GM04504 (cell line): ENCODE measurements around the gene CDCA3.

Source experiments
- DNase-seq: peaks from one replicate; pipeline ENCODE4 v3.0.0-alpha.2; 2012; ENCODE audit warnings: low read depth

CDCA3 gene

DNA sequence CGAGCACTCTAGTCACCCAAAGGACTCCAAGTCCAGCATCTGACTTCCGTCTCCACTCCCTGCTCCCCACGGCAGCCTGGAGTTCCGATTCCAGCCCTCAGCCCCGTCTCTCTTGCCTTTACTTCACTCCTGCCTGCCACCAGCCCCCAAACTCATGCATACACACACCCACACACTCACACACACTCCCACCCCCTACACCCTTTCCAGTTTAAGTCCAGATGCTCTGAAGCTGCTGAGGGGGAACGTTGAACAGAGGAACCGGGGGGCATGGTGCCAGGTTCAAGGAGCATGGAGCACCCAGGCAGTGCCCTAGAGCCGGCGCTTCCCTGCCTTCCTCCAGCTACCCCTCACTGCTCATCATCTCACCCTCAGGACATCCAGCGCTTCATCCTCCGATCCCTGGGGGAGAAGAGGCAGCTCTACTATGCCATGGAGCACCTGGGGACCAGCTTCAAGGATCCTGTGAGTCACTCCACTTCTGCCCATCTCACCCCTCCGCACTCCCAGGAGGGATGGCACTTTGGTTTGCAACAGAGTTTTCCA is 19.6 kb downstream of the CDCA3 start:
- DNase-seq, result no peak

- no peak for DNase-seq
These were observed 20.1 kb downstream of the CDCA3 start for GRCh38 chr12:6830999-6831398.

- no peak for DNase-seq
These were observed 20.7 kb downstream of the CDCA3 start for GRCh38 chr12:6830286-6830890.

- DNase-seq, result no peak
These were observed 21.4 kb downstream of the CDCA3 start for GRCh38 chr12:6829536-6830220.

DNA sequence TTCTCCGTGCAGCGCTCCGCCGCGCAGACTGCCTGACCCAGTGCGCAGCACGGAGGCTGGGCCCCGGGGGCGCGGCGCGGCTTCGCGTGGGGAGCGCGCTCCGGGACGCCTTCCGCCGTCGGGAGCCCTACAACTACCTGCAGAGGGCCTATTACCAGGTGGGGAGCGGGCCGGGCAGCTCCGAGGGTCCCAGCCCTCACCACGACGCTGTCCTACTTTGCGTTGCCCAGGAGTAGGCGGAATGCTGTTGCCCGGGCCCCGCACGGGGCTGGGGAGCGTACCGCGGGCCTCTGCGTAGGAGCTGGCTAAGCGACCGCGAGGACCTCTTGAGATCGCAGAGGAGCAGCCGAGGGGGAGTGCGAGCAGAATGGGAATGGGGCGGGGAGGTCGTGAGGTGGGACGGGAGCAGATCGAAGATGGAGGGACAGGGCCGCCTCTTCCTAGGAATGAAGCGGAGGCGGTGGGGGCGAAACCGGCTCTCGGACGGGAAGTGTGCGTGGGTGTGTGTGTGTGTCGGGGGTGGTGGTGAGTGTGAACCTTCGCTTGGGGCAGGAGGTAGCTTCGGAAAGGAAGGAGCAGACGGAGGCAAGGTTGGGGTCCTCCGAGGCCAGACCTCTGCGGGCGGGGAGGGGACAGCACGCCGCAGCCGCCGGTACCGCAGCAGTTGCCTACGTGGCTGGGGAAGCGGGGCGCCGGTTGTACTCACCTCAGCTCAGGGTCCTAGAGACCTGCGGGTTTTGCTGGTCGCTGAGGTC is 22.1 kb downstream of the CDCA3 start:
- DNase-seq, result no peak

DNA sequence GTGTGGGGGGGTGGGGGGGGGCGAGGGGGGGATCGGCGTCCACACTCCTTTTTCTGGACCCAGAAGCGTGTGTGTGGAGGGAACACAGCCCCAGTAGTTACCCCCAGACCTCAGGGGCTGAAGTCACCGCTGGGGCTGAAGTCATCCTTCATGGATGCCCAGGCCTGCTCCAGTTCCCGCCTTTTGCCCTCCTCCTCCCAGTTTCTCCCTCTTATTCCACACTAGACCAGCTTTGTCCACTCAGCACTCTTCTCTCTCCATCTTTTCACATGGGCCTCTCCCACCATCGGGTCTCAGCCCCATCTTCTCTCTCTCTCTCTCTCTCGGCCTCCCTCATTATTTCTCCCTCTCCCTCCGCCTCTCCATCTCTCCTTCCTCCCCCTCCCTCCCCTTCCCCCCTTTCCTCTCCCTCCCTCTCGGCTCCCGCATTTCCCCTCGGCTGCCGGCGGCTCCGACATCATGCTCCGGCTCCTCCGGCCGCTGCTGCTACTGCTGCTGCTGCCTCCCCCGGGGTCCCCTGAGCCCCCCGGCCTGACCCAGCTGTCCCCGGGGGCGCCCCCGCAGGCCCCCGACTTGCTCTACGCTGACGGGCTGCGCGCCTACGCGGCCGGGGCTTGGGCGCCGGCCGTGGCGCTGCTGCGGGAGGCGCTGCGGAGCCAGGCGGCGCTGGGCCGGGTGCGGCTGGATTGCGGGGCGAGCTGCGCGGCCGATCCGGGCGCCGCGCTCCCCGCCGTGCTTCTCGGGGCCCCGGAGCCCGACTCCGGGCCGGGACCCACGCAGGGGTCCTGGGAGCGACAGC is 22.9 kb downstream of the CDCA3 start, which contains the start of gene P3H3:
P3H3 (plus strand) TSS at position 426 of the 799 bp plus-strand sequence; CDS start at position 460, 34 bp downstream.
- no peak for DNase-seq

GRCh38 chr12:6827437-6827911 is 23.6 kb downstream of the CDCA3 start:
- DNase-seq, result no peak

GRCh38 chr12:6826734-6827436 is 24.2 kb downstream of the CDCA3 start:
- DNase-seq, result no peak

DNA sequence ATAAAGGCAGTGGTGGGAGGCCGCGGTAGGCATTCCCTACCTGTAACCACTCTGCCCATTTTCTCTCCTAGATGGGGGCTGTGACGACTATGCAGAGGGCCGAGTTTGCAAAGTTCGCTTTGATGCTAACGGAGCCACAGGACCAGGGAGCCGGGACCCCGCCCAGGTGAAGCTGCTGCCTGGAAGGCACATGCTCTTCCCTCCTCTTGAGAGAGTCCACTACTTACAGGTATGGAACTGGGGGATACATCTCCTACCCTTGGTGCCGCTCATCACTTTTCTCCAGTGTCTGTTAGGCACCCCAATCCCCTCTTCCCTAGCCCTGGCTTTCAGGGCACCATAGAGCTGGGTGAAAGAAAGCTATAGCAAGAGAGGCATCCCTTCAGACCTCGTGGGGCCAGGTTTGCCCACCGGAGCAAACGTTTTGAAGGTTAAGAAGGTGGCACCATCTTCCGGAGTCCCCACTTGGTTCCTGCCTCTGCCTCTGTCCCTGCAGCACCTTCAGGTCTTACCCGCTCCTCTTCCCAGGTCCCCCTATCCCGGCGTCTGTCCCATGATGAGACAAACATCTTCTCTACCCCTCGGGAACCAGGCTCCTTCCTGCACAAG is 24.9 kb downstream of the CDCA3 start:
- DNase-seq, result no peak

DNA sequence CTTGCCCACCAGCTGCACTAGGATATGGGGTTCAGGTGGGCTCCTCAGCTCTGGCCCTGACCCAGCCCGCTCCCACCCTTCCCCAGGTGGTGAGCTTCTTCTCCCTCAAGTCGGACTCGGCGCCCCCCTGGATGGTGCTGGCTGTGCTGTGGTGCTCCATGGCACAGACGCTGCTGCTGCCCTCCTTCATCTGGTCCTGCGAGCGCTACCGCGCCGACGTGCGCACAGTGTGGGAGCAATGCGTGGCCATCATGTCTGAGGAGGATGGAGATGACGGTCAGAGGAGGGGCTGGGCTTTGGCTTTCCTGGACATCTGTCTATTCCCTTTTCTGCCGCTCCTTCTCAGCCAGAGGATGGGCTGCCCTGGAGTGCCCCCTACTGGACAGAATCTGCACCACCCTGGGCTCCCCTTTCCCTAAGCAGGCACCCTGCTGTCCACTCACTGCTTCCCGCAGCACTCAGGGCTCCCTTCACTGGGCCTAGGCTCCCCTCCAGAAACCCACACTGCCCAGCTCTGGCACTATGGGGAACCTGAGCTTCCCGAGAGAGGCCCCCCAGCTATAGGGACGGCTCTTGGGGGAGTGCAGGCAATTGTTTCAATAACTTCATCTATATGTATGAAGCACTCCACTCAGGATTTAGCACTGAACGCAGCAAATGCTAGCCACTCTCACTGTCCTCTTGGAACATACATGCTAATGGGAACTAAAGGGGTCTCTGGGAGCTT is 25.5 kb downstream of the CDCA3 start:
- peak; percentile 68 for DNase-seq

- DNase-seq, result peak; percentile 11
These were observed 26.1 kb downstream of the CDCA3 start for GRCh38 chr12:6824901-6825381.

GRCh38 chr12:6824085-6824775 is 26.9 kb downstream of the CDCA3 start:
- no peak for DNase-seq

GRCh38 chr12:6823182-6824084 is 27.7 kb downstream of the CDCA3 start:
- DNase-seq, result no peak

DNA sequence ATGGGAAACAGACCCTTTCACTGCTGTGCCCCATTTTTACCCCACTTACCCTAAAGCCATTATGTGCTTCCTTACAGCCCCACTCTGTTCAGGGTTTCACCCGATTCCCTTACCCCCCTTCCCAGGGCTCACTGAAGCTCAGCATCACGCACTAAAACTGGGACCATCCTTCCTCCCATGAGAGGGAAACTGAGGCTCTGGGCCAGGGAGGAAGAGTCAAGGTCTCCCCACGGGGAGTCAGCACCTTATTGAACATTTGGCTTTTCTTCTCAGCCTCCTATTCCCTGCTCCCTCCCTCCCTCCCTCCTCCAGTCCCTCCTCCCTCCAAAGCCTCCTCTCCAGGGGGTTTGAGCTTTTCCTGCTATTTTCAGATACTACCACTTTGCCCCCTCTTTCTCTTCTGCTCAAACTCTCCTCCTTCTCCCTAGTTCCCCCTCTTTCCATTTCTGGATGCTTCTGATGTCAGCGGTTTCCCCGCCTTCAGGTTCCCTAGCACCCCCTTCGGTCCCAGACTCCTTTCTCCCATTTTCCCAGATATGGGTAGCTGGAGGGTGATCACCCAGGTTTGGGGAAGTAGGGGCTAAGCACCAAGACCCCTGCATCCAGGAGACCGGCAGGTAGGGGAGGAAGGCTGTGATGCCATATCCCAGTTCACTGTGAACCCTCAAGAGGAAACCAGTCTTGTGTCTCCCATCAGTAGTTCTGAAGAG is 28.5 kb downstream of the CDCA3 start:
- DNase-seq, result no peak

DNA sequence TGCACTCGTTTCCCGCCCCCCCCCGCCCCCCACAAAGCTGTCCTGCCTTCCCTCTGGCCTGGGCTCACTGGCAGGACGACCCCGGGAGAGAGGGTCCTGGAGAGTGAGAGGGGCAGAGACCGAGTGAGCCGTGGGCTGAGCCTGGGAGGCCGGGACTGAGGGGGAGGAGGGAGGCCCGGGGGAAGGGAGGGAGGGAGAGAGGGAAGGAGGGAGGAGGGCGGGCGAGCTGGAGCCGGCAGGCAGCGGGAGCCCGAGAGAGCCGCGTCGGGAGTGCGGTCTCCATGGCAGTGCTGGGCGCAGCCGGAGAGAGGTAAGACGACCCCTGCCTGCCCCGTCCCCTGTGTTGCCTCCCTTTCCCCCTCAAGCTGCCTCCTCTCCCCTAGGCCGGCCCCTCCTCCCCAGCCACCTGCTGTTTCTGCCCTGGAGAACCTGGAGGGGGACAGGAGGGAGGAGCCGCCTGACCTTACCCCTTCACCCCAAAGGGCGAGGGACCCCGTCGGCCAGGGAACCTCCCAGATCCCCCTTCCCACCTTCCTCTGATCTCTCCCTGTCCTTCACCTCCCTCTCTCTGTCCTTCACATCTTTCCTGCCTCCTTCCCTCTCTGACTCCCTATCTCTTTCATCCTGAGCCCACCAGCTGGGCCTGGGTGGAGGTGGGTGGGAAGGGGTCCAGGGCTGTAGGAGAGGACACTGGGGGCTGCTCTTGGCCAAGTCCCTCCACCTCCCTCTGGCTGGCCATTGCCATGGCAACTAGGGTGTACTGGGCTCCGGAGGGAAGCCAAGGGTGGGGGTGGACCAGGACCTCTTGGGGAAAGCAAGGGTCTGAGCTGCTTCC is 29.3 kb downstream of the CDCA3 start, which contains the start of gene GPR162:
GPR162 (plus strand) TSS at position 231 of the 835 bp plus-strand sequence. CDS start 2,078 bp downstream, outside the sequence.
- DNase-seq, result no peak

GRCh38 chr12:6820166-6820565 is 30.9 kb downstream of the CDCA3 start:
- DNase-seq, result no peak
